ENCODE data around the gene CNTNAP2. TPM values are rescaled to one million over a fixed set of nuclear protein-coding genes. Genes with fewer than 3 reads are reported as not detected.

CNTNAP2 gene
- total RNA-seq, 1 experiment from 2014 or later = 64.5 TPM

DNA sequence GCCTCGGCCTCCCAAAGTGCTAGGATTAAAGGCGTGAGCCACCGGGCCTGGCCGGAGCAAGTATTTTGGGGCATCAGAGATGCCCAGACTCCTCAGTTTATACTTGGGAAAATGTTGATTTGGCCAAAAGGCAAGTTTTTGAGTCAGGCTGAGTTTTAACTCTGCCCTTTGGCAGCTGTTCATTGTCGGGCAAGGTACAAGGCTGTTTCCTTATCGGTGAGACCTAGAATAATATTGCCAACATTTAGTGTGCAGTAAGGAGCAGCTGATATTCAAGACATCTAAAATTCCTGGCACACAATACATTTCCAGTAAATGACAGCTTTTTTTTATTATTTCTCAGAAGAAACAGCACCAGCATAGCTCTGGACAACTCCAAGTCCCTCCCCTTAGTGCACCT, 2326.3 kb downstream of the CNTNAP2 start:
- H3K9me3 Mint-ChIP-seq = peaks cover 19 to 27% of the 10 kb centered on the region in 2 experiments
- no CpG with 5 or more reads among the region's 6 CpGs for WGBS (ENCODE audit: extremely low coverage, insufficient read length, low lambda C conversion rate)

More for the DNA sequence above, 2326.3 kb downstream of the CNTNAP2 start:
- Histone ChIP-seq H3K23ac (ENCODE audit: insufficient read length, low read depth, low read length) (no peak overlapping the region), H2BK12ac (ENCODE audit: insufficient read length, low read depth, low read length) (no peak overlapping the region), H3K18ac (ENCODE audit: insufficient read length, low read depth, low read length) (no peak overlapping the region), H3K4me1 (ENCODE audit: insufficient read depth, low read length) (no peaks in the 10 kb centered on the region), H2BK15ac (ENCODE audit: low read depth, low read length) (no peak overlapping the region), H3T11ph (ENCODE audit: low read length) (no peak overlapping the region), H2BK5ac (ENCODE audit: insufficient read length, low read length) (no peak overlapping the region), H2AK5ac (ENCODE audit: insufficient read length, low read length) (no peak overlapping the region), H4K91ac (ENCODE audit: insufficient read length, low read depth, low read length) (no peak overlapping the region), H3K14ac (ENCODE audit: insufficient read depth, low read length) (no peak overlapping the region), H3K79me2 (ENCODE audit: insufficient read depth, low read length) (no peaks in the 10 kb centered on the region), H4K8ac (replicated peaks; ENCODE audit: insufficient read length, low read depth, low read length) (no peak overlapping the region), H3K4ac (ENCODE audit: low read depth, low read length) (no peak overlapping the region), H3K4me2 (ENCODE audit: insufficient read depth, insufficient read length, low read length) (no peak overlapping the region), H2AFZ (ENCODE audit: low read length) (no peak overlapping the region), H3K9ac (ENCODE audit: extremely low read depth, insufficient read length, low read length) (no peak overlapping the region), H3K9me3 (ENCODE audit: control insufficient read depth, low read depth, low read length) (peaks cover 8% of the 10 kb centered on the region), H3K27ac (ENCODE audit: insufficient read length, low read depth, low read length) (no peak overlapping the region), H2BK120ac (ENCODE audit: low read depth, low read length, poor library complexity, severe bottlenecking) (no peak overlapping the region), H4K20me1 (ENCODE audit: control insufficient read depth, insufficient read depth, insufficient read length) (no peaks in the 10 kb centered on the region), H4K5ac (ENCODE audit: insufficient read length, low read depth, low read length) (no peak overlapping the region), H2BK20ac (ENCODE audit: low read depth, low read length, poor library complexity, severe bottlenecking) (no peak overlapping the region), H3K56ac (ENCODE audit: insufficient read length, low read depth, low read length) (no peak overlapping the region), H3K27me3 (ENCODE audit: insufficient read depth, low read length) (no peaks in the 10 kb centered on the region), H3K79me1 (ENCODE audit: insufficient read depth, low read depth, low read length, poor library complexity, severe bottlenecking) (no peaks in the 10 kb centered on the region), H3K23me2 (ENCODE audit: insufficient read length, low read depth, low read length, poor library complexity, severe bottlenecking) (no peaks in the 10 kb centered on the region)
- Mint-ChIP-seq H3K27me3 (ENCODE audit: low read depth) (peaks cover 6% of the 10 kb centered on the region), H3K4me3 (no peak overlapping the region), H3K4me1 (peaks cover 8 to 9% of the 10 kb centered on the region in 2 experiments; a peak in 3 of 4 replicates), H3K27ac (no peak overlapping the region), H3K36me3 (ENCODE audit: insufficient read depth in 1 of 3, low read depth in 3 of 3) (peaks cover 8 to 23% (median 10%) of the 10 kb centered on the region in 3 experiments; a peak in 6 of 7 replicates)
- DNase-seq = no peak
- TF ChIP-seq, protein P1, sequence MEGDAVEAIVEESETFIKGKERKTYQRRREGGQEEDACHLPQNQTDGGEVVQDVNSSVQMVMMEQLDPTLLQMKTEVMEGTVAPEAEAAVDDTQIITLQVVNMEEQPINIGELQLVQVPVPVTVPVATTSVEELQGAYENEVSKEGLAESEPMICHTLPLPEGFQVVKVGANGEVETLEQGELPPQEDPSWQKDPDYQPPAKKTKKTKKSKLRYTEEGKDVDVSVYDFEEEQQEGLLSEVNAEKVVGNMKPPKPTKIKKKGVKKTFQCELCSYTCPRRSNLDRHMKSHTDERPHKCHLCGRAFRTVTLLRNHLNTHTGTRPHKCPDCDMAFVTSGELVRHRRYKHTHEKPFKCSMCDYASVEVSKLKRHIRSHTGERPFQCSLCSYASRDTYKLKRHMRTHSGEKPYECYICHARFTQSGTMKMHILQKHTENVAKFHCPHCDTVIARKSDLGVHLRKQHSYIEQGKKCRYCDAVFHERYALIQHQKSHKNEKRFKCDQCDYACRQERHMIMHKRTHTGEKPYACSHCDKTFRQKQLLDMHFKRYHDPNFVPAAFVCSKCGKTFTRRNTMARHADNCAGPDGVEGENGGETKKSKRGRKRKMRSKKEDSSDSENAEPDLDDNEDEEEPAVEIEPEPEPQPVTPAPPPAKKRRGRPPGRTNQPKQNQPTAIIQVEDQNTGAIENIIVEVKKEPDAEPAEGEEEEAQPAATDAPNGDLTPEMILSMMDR (conservative IDR thresholded peaks at IDR 0.05) = no peak
